HG03342 (cell line): ENCODE results near the gene PLOD3.

ENCODE experiments used
- ATAC-seq: cut with Tn5 transposase; IDR thresholded peaks from one replicate; pipeline ENCODE4 v1.9.1; 2021; ENCODE audit warnings: mild to moderate bottlenecking, moderate library complexity; ENCODE audit not compliant: unreplicated experiment

The PLOD3 gene

GRCh38 chr7:101166909-101167644, 50.3 kb downstream of the PLOD3 start:
- ATAC-seq, result no peak

GRCh38 chr7:101166648-101166908, 50.8 kb downstream of the PLOD3 start:
- ATAC-seq, result no peak

- ATAC-seq, result no peak
Observed at GRCh38 chr7:101165958-101166647, 51.3 kb downstream of the PLOD3 start.

- ATAC-seq, result peak; percentile 64
Observed at GRCh38 chr7:101165075-101165957, 52.1 kb downstream of the PLOD3 start, which contains the start of gene VGF. Gene VGF, minus strand, starts transcription at chr7:101165569. Its CDS starts 726 bp downstream, at chr7:101164843.

GRCh38 chr7:101164071-101164840, 53.1 kb downstream of the PLOD3 start:
- ATAC-seq, result no peak

GRCh38 chr7:101163279-101164070, 53.9 kb downstream of the PLOD3 start:
- no peak for ATAC-seq

- no peak for ATAC-seq
Observed at GRCh38 chr7:101162551-101163278, 54.7 kb downstream of the PLOD3 start.

GRCh38 chr7:101161692-101162471, 55.5 kb downstream of the PLOD3 start:
- no peak for ATAC-seq

GRCh38 chr7:101160910-101161309, 56.5 kb downstream of the PLOD3 start:
- no peak for ATAC-seq

- no peak for ATAC-seq
Observed at GRCh38 chr7:101159696-101160674, 57.4 kb downstream of the PLOD3 start.

GRCh38 chr7:101156866-101157589, 60.4 kb downstream of the PLOD3 start:
- no peak for ATAC-seq

GRCh38 chr7:101156277-101156676, 61.1 kb downstream of the PLOD3 start:
- no peak for ATAC-seq
